NCI-H187 (cell line): ENCODE results near the gene ZKSCAN8.

Experiments used
- DNase-seq, 2 experiments: peaks; one replicate each; lab custom pipeline; 2025; lab: John Stamatoyannopoulos, UW

ZKSCAN8 gene

DNA sequence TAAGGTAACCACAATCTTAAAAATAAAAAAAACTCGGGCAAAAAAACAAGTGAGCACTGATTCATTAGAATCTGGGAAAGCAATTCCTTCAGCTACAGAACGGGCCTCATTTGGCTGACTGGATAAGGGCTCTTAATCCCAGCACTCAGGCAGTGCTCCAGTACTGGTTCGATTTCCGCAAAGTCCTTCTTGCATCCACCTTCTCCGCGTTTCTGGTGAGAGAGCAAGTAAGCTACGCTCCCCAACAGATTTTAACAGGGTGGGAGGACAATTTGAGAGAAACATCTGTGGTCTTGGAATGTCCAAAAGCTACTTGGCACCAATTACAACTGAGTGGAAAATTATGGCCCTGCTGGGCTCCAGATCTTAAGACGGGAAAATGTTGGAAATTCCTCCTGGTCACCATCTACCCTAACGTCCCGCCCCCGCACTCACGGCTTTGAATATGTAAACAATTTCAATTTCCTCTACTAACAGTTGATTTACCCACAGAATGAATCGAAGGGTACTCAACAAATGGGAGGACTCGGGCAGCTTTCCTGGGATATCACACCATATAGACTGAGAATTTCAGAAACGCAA is 65.3 kb downstream of the ZKSCAN8 start:
- no peak for DNase-seq

DNA sequence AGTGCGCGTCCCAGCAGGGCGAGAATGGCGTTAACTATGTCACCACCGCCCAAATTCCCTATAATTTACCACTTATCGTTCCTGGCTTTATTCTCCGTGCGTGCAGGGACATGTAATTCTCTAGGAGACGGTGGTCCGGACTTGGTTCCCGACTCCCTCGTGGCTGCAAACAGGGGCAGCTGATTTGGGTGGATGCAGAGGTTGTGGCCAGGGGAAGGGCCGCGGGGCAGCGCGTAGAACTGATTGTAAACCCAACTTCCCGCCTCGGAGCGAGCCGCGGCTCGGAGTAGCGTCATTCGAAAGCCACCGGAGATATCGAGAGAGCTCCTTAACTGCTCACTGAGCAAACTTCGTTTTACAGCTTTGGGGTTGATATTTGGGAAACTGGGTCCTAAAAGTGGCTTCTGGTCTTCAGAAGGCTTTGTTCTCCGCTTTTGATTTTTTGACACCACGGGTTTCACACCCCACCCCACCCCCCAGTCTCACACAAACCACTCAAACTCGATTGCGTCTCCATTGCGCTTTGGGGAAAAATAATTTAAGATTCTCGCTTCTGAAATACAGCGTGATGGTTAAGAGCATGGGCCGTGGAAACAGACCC is 65.9 kb downstream of the ZKSCAN8 start:
- DNase-seq = no peak

DNA sequence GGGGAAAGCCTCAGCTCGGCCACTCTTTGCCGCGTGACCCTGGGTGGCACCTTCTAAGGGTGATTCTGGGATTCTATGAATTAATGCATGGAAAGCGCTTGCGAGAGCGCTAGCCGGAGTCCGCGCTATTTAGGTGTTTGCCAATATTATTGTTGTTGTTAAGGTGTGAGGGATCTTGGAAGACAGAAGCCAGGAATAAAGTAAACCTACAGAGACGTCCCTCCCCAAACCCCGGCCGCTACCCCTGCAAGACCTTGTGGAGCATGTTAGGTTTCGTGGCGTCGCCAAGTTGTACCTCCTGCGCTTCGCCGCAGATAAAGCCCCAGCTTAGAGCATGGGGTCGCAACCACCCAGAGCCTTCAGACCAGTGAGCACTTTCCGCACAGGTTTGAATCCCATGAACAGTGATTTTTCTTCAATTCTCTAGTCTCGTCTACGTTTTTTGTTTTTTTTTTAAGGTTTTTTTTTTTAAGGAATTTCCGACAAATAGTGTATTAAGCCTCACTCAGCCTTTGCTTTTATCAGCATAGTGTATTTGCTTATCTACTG is 66.5 kb downstream of the ZKSCAN8 start:
- no peak for DNase-seq
